Measurements from ENCODE around the gene ADA. TPM values are rescaled to one million over a fixed set of nuclear protein-coding genes. Genes with fewer than 3 reads are reported as not detected.
A peak's percentile ranks its signal among the peaks of the same experiment; 100 is the strongest.

Gene ADA
- total and polyA plus RNA-seq, 9 of the 15 experiments (the other 6 are each of a cell fraction or from before 2014, with no cell fraction given), result 2.4 to 26.1 (median 5.3) TPM

GRCh38 chr20:44576297-44576696, 75.2 kb downstream of the ADA start (continued):
- TF ChIP-seq ZNF512 (tag; IDR thresholded peaks at IDR 0.05), result no peak
- no peak for TF ChIP-seq CREM (IDR thresholded peaks at IDR 0.05; ENCODE audit: low read depth)
- no peak for TF ChIP-seq NONO (IDR thresholded peaks at IDR 0.05; ENCODE audit: low read depth in 2 of 2, low read length in 1 of 2)
- TF ChIP-seq, protein P1, sequence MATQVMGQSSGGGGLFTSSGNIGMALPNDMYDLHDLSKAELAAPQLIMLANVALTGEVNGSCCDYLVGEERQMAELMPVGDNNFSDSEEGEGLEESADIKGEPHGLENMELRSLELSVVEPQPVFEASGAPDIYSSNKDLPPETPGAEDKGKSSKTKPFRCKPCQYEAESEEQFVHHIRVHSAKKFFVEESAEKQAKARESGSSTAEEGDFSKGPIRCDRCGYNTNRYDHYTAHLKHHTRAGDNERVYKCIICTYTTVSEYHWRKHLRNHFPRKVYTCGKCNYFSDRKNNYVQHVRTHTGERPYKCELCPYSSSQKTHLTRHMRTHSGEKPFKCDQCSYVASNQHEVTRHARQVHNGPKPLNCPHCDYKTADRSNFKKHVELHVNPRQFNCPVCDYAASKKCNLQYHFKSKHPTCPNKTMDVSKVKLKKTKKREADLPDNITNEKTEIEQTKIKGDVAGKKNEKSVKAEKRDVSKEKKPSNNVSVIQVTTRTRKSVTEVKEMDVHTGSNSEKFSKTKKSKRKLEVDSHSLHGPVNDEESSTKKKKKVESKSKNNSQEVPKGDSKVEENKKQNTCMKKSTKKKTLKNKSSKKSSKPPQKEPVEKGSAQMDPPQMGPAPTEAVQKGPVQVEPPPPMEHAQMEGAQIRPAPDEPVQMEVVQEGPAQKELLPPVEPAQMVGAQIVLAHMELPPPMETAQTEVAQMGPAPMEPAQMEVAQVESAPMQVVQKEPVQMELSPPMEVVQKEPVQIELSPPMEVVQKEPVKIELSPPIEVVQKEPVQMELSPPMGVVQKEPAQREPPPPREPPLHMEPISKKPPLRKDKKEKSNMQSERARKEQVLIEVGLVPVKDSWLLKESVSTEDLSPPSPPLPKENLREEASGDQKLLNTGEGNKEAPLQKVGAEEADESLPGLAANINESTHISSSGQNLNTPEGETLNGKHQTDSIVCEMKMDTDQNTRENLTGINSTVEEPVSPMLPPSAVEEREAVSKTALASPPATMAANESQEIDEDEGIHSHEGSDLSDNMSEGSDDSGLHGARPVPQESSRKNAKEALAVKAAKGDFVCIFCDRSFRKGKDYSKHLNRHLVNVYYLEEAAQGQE (IDR thresholded peaks at IDR 0.05; ENCODE audit: borderline replicate concordance), result peak; percentile 45; the same call in 1 of the 2 replicates
- TF ChIP-seq, protein P1 (CRISPR knock-in tag; IDR thresholded peaks at IDR 0.05; ENCODE audit: low read depth), result no peak
- no peak for TF ChIP-seq DEAF1 (CRISPR knock-in tag; IDR thresholded peaks at IDR 0.05)
- TF ChIP-seq ELK3 (CRISPR knock-in tag; IDR thresholded peaks at IDR 0.05), result no peak
- no peak for TF ChIP-seq CHD1 (IDR thresholded peaks at IDR 0.05; ENCODE audit: low read length)
- TF ChIP-seq RAD21 (CRISPR knock-in tag; conservative IDR thresholded peaks at IDR 0.05 in 1 of 2, IDR thresholded peaks at IDR 0.05 in 1 of 2), result peak; percentile 45 to 63
- TF ChIP-seq ZFP36 (IDR thresholded peaks at IDR 0.05; ENCODE audit: low read depth, low read length, partially characterized antibody), result peak; percentile 57
- TF ChIP-seq, protein P2, sequence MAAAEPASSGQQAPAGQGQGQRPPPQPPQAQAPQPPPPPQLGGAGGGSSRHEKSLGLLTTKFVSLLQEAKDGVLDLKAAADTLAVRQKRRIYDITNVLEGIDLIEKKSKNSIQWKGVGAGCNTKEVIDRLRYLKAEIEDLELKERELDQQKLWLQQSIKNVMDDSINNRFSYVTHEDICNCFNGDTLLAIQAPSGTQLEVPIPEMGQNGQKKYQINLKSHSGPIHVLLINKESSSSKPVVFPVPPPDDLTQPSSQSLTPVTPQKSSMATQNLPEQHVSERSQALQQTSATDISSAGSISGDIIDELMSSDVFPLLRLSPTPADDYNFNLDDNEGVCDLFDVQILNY (CRISPR knock-in tag; IDR thresholded peaks at IDR 0.05), result no peak
- no peak for TF ChIP-seq FOXJ3 (CRISPR knock-in tag; IDR thresholded peaks at IDR 0.05)
- TF ChIP-seq ZNF76 (CRISPR knock-in tag; IDR thresholded peaks at IDR 0.05; ENCODE audit: borderline replicate concordance), result no peak
- TF ChIP-seq NR4A1 (CRISPR knock-in tag; IDR thresholded peaks at IDR 0.05), result no peak
- TF ChIP-seq NR4A1 (tag; IDR thresholded peaks at IDR 0.05), result no peak
